ENCODE results near the gene LILRA5. TPM values are rescaled to one million over a fixed set of nuclear protein-coding genes. Genes with fewer than 3 reads are reported as not detected.

LILRA5 gene
- total and polyA plus RNA-seq, 2 donors, result 1.5 to 9.2 TPM

Other genes starting within 250 kb of the LILRA5 start
- 1.1 TPM for gene VSTM1, start 249.3 kb downstream of the LILRA5 start, total RNA-seq
- 0.37 TPM for gene VSTM1, start 249.3 kb downstream of the LILRA5 start, polyA plus RNA-seq
- 0.05 TPM for gene TARM1, start 231.8 kb downstream of the LILRA5 start, total RNA-seq
- not detected for gene TARM1, start 231.8 kb downstream of the LILRA5 start, polyA plus RNA-seq
- 0.61 TPM for gene OSCAR, start 212.4 kb downstream of the LILRA5 start, total RNA-seq
- gene OSCAR, start 212.4 kb downstream of the LILRA5 start, polyA plus RNA-seq, result 5.5 TPM
- gene NDUFA3, start 210.3 kb downstream of the LILRA5 start, total RNA-seq, result 215 TPM
- gene NDUFA3, start 210.3 kb downstream of the LILRA5 start, polyA plus RNA-seq, result 190 TPM
- 34.9 TPM for gene TFPT, start 197.5 kb downstream of the LILRA5 start, total RNA-seq
- gene TFPT, start 197.5 kb downstream of the LILRA5 start, polyA plus RNA-seq, result 34.3 TPM
- gene PRPF31, start 197.4 kb downstream of the LILRA5 start, total RNA-seq, result 42.4 TPM
- 62.2 TPM for gene PRPF31, start 197.4 kb downstream of the LILRA5 start, polyA plus RNA-seq
- gene CNOT3, start 175.4 kb downstream of the LILRA5 start, total RNA-seq, result 7.6 TPM
- 27.8 TPM for gene CNOT3, start 175.4 kb downstream of the LILRA5 start, polyA plus RNA-seq
- 12.1 TPM for gene LENG1, start 153.4 kb downstream of the LILRA5 start, total RNA-seq
- gene LENG1, start 153.4 kb downstream of the LILRA5 start, polyA plus RNA-seq, result 11.9 TPM
- 2.1 TPM for gene TMC4, start 140.0 kb downstream of the LILRA5 start, total RNA-seq
- 15.4 TPM for gene TMC4, start 140.0 kb downstream of the LILRA5 start, polyA plus RNA-seq
- 8.2 TPM for gene MBOAT7, start 123.6 kb downstream of the LILRA5 start, total RNA-seq
- gene MBOAT7, start 123.6 kb downstream of the LILRA5 start, polyA plus RNA-seq, result 24.6 TPM
- 24.1 TPM for gene TSEN34, start 121.9 kb downstream of the LILRA5 start, total RNA-seq
- gene TSEN34, start 121.9 kb downstream of the LILRA5 start, polyA plus RNA-seq, result 38.8 TPM
- 2,697 TPM for gene RPS9, start 112.3 kb downstream of the LILRA5 start, total RNA-seq
- gene RPS9, start 112.3 kb downstream of the LILRA5 start, polyA plus RNA-seq, result 3,716 TPM
- 1.1 TPM for gene LILRB3, start 90.2 kb downstream of the LILRA5 start, total RNA-seq
- gene LILRB3, start 90.2 kb downstream of the LILRA5 start, polyA plus RNA-seq, result 15.5 TPM
- gene LILRA6, start 70.4 kb downstream of the LILRA5 start, total RNA-seq, result 0.61 TPM
- 3.9 TPM for gene LILRA6, start 70.4 kb downstream of the LILRA5 start, polyA plus RNA-seq
- gene LILRB5, start 55.9 kb downstream of the LILRA5 start, total RNA-seq, result 1.3 TPM
- gene LILRB5, start 55.9 kb downstream of the LILRA5 start, polyA plus RNA-seq, result 8.3 TPM
- 0.90 TPM for gene LILRB2, start 32.1 kb downstream of the LILRA5 start, total RNA-seq
- 7.3 TPM for gene LILRB2, start 32.1 kb downstream of the LILRA5 start, polyA plus RNA-seq
- gene LILRA4, start 26.0 kb upstream of the LILRA5 start, total RNA-seq, result 2.5 TPM
- 0.89 TPM for gene LILRA4, start 26.0 kb upstream of the LILRA5 start, polyA plus RNA-seq
- gene LAIR1, start 51.8 kb upstream of the LILRA5 start, total RNA-seq, result 127 TPM
- 128 TPM for gene LAIR1, start 51.8 kb upstream of the LILRA5 start, polyA plus RNA-seq
- gene TTYH1, start 102.3 kb upstream of the LILRA5 start, total RNA-seq, result 0.61 TPM
- 0.43 TPM for gene TTYH1, start 102.3 kb upstream of the LILRA5 start, polyA plus RNA-seq
- 12.7 TPM for gene LENG8, start 136.0 kb upstream of the LILRA5 start, total RNA-seq
- gene LENG8, start 136.0 kb upstream of the LILRA5 start, polyA plus RNA-seq, result 151 TPM
- 2.1 TPM for gene LENG9, start 150.6 kb upstream of the LILRA5 start, total RNA-seq
- gene LENG9, start 150.6 kb upstream of the LILRA5 start, polyA plus RNA-seq, result 2.2 TPM
- 11.0 TPM for gene CDC42EP5, start 160.1 kb upstream of the LILRA5 start, total RNA-seq
- 5.2 TPM for gene CDC42EP5, start 160.1 kb upstream of the LILRA5 start, polyA plus RNA-seq
- gene LAIR2, start 189.7 kb upstream of the LILRA5 start, total RNA-seq, result 3.2 TPM
- gene LAIR2, start 189.7 kb upstream of the LILRA5 start, polyA plus RNA-seq, result 18.5 TPM